Fibroblast of pulmonary artery (primary cell): ENCODE results near the gene ATP9A.
A peak's percentile ranks its signal among the peaks of the same experiment; 100 is the strongest.
"Not testable (repeated sequence)": the region's sequence is repeated elsewhere in the genome, so short reads cannot be mapped to it uniquely, and the experiment has no call there.

ENCODE experiments used
- DNase-seq: peaks from one replicate; pipeline ENCODE4 v3.0.0-alpha.2; 2010; ENCODE audit warnings: low read depth
- H3K4me3 ChIP-seq: replicated peaks from 2 replicates; pipeline ENCODE4 v1.5.1; 2011; ENCODE audit warnings: low read depth, mild to moderate bottlenecking, control low read depth, low read length, moderate library complexity
- CTCF ChIP-seq: IDR thresholded peaks from 2 replicates; pipeline ENCODE4 v1.5.1; 2011; ENCODE audit warnings: mild to moderate bottlenecking, control low read depth, low read length, inconsistent platforms; ENCODE audit errors: missing control alignments

ATP9A gene

GRCh38 chr20:51750770-51751388 lies 17.3 kb downstream of the ATP9A start:
- no peak for DNase-seq
- TF ChIP-seq CTCF = no peak
- H3K4me3 ChIP-seq = no peak overlapping the region

GRCh38 chr20:51750037-51750769 lies 18.0 kb downstream of the ATP9A start:
- H3K4me3 ChIP-seq = no peak overlapping the region
- peak; percentile 92 for DNase-seq
- no peak for TF ChIP-seq CTCF

- peak; percentile 36 for DNase-seq
- no peak for TF ChIP-seq CTCF
- no peak overlapping the region for H3K4me3 ChIP-seq
These were observed 18.5 kb downstream of the ATP9A start for GRCh38 chr20:51749674-51750036.

DNA sequence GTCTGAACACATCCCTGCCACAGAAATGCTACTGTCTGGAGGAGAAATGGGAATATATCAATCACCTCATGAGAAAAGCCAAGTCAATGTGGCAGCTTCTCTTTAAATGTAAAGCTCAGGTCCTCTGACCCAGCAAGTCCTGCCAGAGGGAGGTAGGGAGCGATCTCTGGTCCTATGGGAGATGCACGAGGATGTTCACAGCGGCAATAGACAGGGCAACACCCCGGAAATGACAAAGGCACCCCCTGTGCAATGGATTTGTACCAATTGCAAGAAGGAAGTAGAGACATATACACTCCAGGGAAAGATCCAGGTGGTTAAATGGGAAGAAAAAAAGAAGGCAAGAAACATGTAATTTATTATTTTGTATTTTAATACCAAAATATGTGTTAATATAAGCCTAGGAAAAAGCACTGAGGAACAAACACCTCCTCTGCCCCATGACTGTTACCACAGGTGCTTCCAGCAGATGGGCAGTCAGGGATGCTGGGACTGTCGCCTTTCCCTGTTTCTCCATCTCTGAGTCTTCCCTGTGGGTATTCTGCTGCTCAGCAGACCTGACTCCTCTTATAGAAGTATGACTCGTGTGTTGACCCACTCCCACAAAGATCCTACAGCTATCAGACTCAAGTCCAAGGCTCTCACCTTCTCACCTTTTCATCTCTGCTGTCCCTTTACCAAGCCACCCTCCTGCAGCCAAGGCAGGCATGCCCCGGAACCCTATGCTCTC lies 20.8 kb downstream of the ATP9A start:
- DNase-seq = no peak
- H3K4me3 ChIP-seq = no peak overlapping the region
- TF ChIP-seq CTCF = no peak

DNA sequence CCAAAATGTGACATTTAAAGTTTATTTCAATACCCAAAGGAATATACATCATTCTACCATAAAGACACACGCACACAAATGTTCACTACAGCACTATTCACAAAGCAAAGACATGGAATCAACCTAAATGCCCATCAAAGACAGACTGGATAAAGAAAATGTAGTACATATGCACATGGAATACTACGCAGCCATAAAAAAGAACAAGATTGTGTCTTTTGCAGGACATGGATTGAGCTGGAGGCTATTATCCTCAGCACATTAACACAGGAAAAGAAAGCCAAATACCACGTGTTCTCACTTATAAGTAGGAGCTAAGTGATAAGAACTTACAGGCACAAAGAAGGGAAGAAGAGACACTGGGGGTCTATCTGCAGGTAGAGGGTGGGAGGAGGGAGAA lies 22.4 kb downstream of the ATP9A start:
- no peak for DNase-seq
- TF ChIP-seq CTCF = no peak
- H3K4me3 ChIP-seq = no peak overlapping the region

- DNase-seq = no peak
- H3K4me3 ChIP-seq = no peak overlapping the region
- TF ChIP-seq CTCF = no peak
These were observed 27.4 kb downstream of the ATP9A start for GRCh38 chr20:51740838-51741237.

DNA sequence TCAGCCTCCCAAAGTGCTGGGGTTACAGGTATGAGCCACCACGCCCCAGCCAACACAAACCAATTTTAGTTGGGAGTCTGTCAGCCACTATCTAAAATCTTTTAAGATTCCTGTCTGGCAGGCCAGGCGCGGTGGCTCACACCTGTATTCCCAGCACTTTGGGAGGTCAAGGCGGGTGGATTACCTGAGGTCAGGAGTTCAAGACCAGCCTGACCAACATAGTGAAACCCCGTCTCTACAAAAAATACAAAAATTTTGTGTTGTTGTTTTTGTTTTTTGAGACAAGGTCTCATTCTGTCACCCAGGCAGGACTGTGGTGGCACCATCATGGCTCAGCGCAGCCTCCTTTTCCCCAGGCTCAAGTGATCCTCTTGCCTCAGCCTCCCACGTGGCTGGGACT lies 27.9 kb downstream of the ATP9A start:
- H3K4me3 ChIP-seq, DNase-seq: not testable (repeated sequence)
